HEK293 (cell line): ENCODE measurements around the gene MAML3.

Experiments used
- BCL11A ChIP-seq: fragments of 450-650 bp; formaldehyde crosslinking; IDR thresholded peaks from 2 replicates; pipeline ENCODE4 v1.5.1; 2016; ENCODE audit warnings: low read depth, missing biosample characterization, missing genetic modification characterization
- BCL6B ChIP-seq: fragments of 450-650 bp; formaldehyde crosslinking; IDR thresholded peaks from 2 replicates; pipeline ENCODE4 v1.5.1; 2017; ENCODE audit warnings: missing biosample characterization, missing genetic modification characterization
- CTCF ChIP-seq: fragments of 450-650 bp; formaldehyde crosslinking; IDR thresholded peaks from 2 replicates; pipeline ENCODE4 v1.5.1; 2016; ENCODE audit warnings: missing biosample characterization, missing genetic modification characterization
- PRDM6 ChIP-seq: fragments of 450-650 bp; formaldehyde crosslinking; IDR thresholded peaks from 2 replicates; pipeline ENCODE4 v1.5.1; 2017; ENCODE audit warnings: missing biosample characterization, missing genetic modification characterization
- RBAK ChIP-seq: fragments of 450-650 bp; formaldehyde crosslinking; IDR thresholded peaks from 2 replicates; pipeline ENCODE4 v1.5.1; 2016; ENCODE audit warnings: missing biosample characterization, missing genetic modification characterization
- ZNF2 ChIP-seq: fragments of 450-650 bp; formaldehyde crosslinking; IDR thresholded peaks from 2 replicates; pipeline ENCODE4 v1.5.1; 2016; ENCODE audit warnings: missing biosample characterization, missing genetic modification characterization
- ZNF366 ChIP-seq: fragments of 450-650 bp; formaldehyde crosslinking; conservative IDR thresholded peaks from 2 replicates; pipeline ENCODE4 v1.5.1; 2016; ENCODE audit warnings: missing biosample characterization, missing genetic modification characterization
- ZNF510 ChIP-seq: fragments of 450-650 bp; formaldehyde crosslinking; IDR thresholded peaks from 2 replicates; pipeline ENCODE4 v1.5.1; 2018; ENCODE audit warnings: mild to moderate bottlenecking, missing genetic modification characterization, missing biosample characterization; ENCODE audit not compliant: insufficient replicate concordance
- ZNF513 ChIP-seq: fragments of 450-650 bp; IDR thresholded peaks from 2 replicates; pipeline ENCODE4 v1.5.1; 2018; ENCODE audit warnings: missing biosample characterization, missing genetic modification characterization
- ZNF645 ChIP-seq: fragments of 450-650 bp; formaldehyde crosslinking; IDR thresholded peaks from 2 replicates; pipeline ENCODE4; 2016; ENCODE audit warnings: missing biosample characterization, missing genetic modification characterization
- ZNF654 ChIP-seq: fragments of 450-650 bp; formaldehyde crosslinking; IDR thresholded peaks from 2 replicates; pipeline ENCODE4 v1.5.1; 2016; ENCODE audit warnings: low read depth, missing biosample characterization, missing genetic modification characterization
- ZNF660 ChIP-seq: fragments of 450-650 bp; IDR thresholded peaks from 2 replicates; pipeline ENCODE4 v1.5.1; 2018; ENCODE audit warnings: missing biosample characterization, mild to moderate bottlenecking, missing genetic modification characterization
- ZNF785 ChIP-seq: fragments of 450-650 bp; formaldehyde crosslinking; IDR thresholded peaks from 2 replicates; pipeline ENCODE4 v1.5.1; 2016; ENCODE audit warnings: missing biosample characterization, missing genetic modification characterization
- ZSCAN18 ChIP-seq: fragments of 450-650 bp; formaldehyde crosslinking; IDR thresholded peaks from 2 replicates; pipeline ENCODE4 v1.5.1; 2016; ENCODE audit warnings: missing biosample characterization, missing genetic modification characterization
- ZSCAN23 ChIP-seq: fragments of 450-650 bp; formaldehyde crosslinking; IDR thresholded peaks from 2 replicates; pipeline ENCODE4 v1.5.1; 2016; ENCODE audit warnings: missing biosample characterization, missing genetic modification characterization
- ZXDB ChIP-seq: fragments of 450-650 bp; formaldehyde crosslinking; IDR thresholded peaks from 2 replicates; pipeline ENCODE4 v1.5.1; 2016; ENCODE audit warnings: missing biosample characterization, missing genetic modification characterization

The MAML3 gene

GRCh38 chr4:140049849-140050637 lies 103.9 kb downstream of the MAML3 start (continued):
- peak; percentile 36; the same call in 1 of the 2 replicates for TF ChIP-seq CTCF (tag by site-specific recombination)
- TF ChIP-seq PRDM6 (tag by site-specific recombination), result no peak; the same call in 1 of the 2 replicates
- TF ChIP-seq ZNF510 (tag by site-specific recombination), result no peak
- TF ChIP-seq ZNF785 (tag by site-specific recombination), result no peak
- TF ChIP-seq ZNF654, result peak; percentile 62
- TF ChIP-seq BCL11A, result no peak
- TF ChIP-seq ZNF513 (tag by site-specific recombination), result no peak
- no peak for TF ChIP-seq RBAK
- TF ChIP-seq ZNF645 (tag by site-specific recombination), result no peak
- no peak for TF ChIP-seq ZNF660 (tag by site-specific recombination)
- no peak for TF ChIP-seq ZSCAN23 (tag by site-specific recombination)
- no peak for TF ChIP-seq ZXDB
- TF ChIP-seq ZSCAN18, result no peak
- 0 out of 2 replicates have a peak, but pooled peaks have one; percentile 28 for TF ChIP-seq ZNF2
- no peak for TF ChIP-seq BCL6B (tag by site-specific recombination)
- peak; percentile 36 for TF ChIP-seq ZNF366 (tag by site-specific recombination)
- TF ChIP-seq, all 188 proteins: peak for 8
